ENCODE data around the gene NCCRP1. TPM values are rescaled to one million over a fixed set of nuclear protein-coding genes. Genes with fewer than 3 reads are reported as not detected.

NCCRP1 gene
- total and polyA plus RNA-seq, 10 of the 15 experiments (the other 5 are each of a cell fraction or from before 2014, with no cell fraction given): not detected

DNA sequence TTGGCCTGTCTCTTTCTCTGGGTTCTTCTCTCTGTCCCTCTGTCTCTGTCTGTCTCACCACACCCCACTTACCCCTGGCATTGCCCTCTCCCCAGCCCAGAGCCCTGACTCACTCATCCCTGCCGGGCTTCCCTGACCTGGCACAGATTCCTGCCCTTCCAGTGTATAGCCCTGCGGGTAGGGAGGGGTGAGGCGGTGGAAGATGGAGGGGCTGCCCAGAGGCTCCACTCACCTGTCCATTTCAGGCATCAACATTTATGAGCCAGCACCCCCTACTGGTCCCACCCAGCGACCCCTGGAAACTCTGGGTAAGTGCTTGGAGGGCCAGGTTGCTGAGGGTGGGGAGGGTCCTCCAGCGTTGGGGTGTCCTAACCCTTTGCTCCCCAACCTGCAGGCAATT is 1.0 kb downstream of the NCCRP1 start:
- Histone ChIP-seq H3K9me3 (replicated peaks; ENCODE audit: control insufficient read depth, insufficient read depth, low read length) (no peaks in the 10 kb centered on the region), H3K9ac (ENCODE audit: control insufficient read depth, insufficient read depth, low read length) (no peak overlapping the region), H3K36me3 (ENCODE audit: control insufficient read depth in 2 of 2, insufficient read depth in 2 of 2, low read length in 1 of 2) (no peaks in the 10 kb centered on the region), H3K27ac (ENCODE audit: control insufficient read depth, insufficient read depth) (no peak overlapping the region), H2AFZ (ENCODE audit: control insufficient read depth, low read depth, low read length) (no peak overlapping the region), H3K4me2 (ENCODE audit: control insufficient read depth, insufficient read depth) (no peak overlapping the region), H3K27me3 (replicated peaks in 1 of 2; ENCODE audit: control insufficient read depth in 2 of 2, insufficient read depth in 2 of 2, low read length in 1 of 2) (peaks cover 3 to 5% of the 10 kb centered on the region in 2 experiments; a peak in 2 of 4 replicates), H3K4me3 (no peak overlapping the region), H4K20me1 (ENCODE audit: control insufficient read depth, insufficient read depth) (no peaks in the 10 kb centered on the region), H3K79me2 (ENCODE audit: control insufficient read depth, insufficient read depth, low read length) (no peaks in the 10 kb centered on the region), H3K4me1 (ENCODE audit: control insufficient read depth, insufficient read depth, low read length) (no peaks in the 10 kb centered on the region)
- intact Hi-C loops (cut with micrococcal nuclease; ENCODE audit: unreplicated experiment): no loop called here
- no peak for FAIRE-seq
- POLR2A ChIA-PET: no interaction called here
- BruUV-seq (replicated peaks): no TSS peak
- RAD21 ChIA-PET (ENCODE audit: unreplicated experiment): no interaction called here
- SMC1A ChIA-PET (ENCODE audit: uncharacterized antibody, unreplicated experiment): no interaction called here
- 50% methylated on average over 5 of the region's 5 CpGs for WGBS (ENCODE audit: insufficient coverage, insufficient replicate concordance, low lambda C conversion rate, missing lambda C conversion rate)
- no peak for ATAC-seq
- no peak for DNase-seq (ENCODE audit: low read depth, low spot score)
- CTCF ChIA-PET: no interaction called here
- in situ Hi-C loops (cut with MboI): no loop called here
- TF ChIP-seq RUNX3 (IDR thresholded peaks at IDR 0.05; ENCODE audit: low read length) (no peak), ETV6 (conservative IDR thresholded peaks at IDR 0.05 in 1 of 2, IDR thresholded peaks at IDR 0.05 in 1 of 2; ENCODE audit: borderline replicate concordance in 1 of 2, low read depth in 1 of 2) (no peak), STAT3 (IDR thresholded peaks at IDR 0.05; ENCODE audit: low read depth, low read length) (no peak), POU2F2 (IDR thresholded peaks at IDR 0.05; ENCODE audit: borderline replicate concordance, low read depth, low read length) (no peak), ATF7 (IDR thresholded peaks at IDR 0.05; ENCODE audit: low read depth) (no peak), RAD21 (IDR thresholded peaks at IDR 0.05; ENCODE audit: insufficient read depth, low read depth, low read length) (no peak), FOS (IDR thresholded peaks at IDR 0.05; ENCODE audit: borderline replicate concordance, extremely low read depth, insufficient read length) (no peak), SMAD5 (IDR thresholded peaks at IDR 0.05; ENCODE audit: low read depth) (no peak), DPF2 (IDR thresholded peaks at IDR 0.05) (no peak), ZNF217 (IDR thresholded peaks at IDR 0.05) (no peak), SPI1 (IDR thresholded peaks at IDR 0.05; ENCODE audit: borderline replicate concordance, insufficient read depth, low read depth, low read length) (no peak), CEBPB (IDR thresholded peaks at IDR 0.05; ENCODE audit: borderline replicate concordance in 1 of 2, low read depth in 2 of 2, low read length in 2 of 2) (no peak), MXI1 (IDR thresholded peaks at IDR 0.05; ENCODE audit: low read depth, low read length) (no peak)
- TF ChIP-seq, protein P1, sequence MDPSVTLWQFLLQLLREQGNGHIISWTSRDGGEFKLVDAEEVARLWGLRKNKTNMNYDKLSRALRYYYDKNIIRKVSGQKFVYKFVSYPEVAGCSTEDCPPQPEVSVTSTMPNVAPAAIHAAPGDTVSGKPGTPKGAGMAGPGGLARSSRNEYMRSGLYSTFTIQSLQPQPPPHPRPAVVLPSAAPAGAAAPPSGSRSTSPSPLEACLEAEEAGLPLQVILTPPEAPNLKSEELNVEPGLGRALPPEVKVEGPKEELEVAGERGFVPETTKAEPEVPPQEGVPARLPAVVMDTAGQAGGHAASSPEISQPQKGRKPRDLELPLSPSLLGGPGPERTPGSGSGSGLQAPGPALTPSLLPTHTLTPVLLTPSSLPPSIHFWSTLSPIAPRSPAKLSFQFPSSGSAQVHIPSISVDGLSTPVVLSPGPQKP (IDR thresholded peaks at IDR 0.05; ENCODE audit: low read depth, low read length): no peak
- TF ChIP-seq, protein P2, sequence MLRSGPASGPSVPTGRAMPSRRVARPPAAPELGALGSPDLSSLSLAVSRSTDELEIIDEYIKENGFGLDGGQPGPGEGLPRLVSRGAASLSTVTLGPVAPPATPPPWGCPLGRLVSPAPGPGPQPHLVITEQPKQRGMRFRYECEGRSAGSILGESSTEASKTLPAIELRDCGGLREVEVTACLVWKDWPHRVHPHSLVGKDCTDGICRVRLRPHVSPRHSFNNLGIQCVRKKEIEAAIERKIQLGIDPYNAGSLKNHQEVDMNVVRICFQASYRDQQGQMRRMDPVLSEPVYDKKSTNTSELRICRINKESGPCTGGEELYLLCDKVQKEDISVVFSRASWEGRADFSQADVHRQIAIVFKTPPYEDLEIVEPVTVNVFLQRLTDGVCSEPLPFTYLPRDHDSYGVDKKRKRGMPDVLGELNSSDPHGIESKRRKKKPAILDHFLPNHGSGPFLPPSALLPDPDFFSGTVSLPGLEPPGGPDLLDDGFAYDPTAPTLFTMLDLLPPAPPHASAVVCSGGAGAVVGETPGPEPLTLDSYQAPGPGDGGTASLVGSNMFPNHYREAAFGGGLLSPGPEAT (IDR thresholded peaks at IDR 0.05; ENCODE audit: low read depth): no peak
- TF ChIP-seq, protein P3, sequence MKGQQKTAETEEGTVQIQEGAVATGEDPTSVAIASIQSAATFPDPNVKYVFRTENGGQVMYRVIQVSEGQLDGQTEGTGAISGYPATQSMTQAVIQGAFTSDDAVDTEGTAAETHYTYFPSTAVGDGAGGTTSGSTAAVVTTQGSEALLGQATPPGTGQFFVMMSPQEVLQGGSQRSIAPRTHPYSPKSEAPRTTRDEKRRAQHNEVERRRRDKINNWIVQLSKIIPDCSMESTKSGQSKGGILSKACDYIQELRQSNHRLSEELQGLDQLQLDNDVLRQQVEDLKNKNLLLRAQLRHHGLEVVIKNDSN (IDR thresholded peaks at IDR 0.05; ENCODE audit: borderline replicate concordance, extremely low read length, insufficient read depth, low read depth, low read length): no peak
- TF ChIP-seq, protein P4, sequence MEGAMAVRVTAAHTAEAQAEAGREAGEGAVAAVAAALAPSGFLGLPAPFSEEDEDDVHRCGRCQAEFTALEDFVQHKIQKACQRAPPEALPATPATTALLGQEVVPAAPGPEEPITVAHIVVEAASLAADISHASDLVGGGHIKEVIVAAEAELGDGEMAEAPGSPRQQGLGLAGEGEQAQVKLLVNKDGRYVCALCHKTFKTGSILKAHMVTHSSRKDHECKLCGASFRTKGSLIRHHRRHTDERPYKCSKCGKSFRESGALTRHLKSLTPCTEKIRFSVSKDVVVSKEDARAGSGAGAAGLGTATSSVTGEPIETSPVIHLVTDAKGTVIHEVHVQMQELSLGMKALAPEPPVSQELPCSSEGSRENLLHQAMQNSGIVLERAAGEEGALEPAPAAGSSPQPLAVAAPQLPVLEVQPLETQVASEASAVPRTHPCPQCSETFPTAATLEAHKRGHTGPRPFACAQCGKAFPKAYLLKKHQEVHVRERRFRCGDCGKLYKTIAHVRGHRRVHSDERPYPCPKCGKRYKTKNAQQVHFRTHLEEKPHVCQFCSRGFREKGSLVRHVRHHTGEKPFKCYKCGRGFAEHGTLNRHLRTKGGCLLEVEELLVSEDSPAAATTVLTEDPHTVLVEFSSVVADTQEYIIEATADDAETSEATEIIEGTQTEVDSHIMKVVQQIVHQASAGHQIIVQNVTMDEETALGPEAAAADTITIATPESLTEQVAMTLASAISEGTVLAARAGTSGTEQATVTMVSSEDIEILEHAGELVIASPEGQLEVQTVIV (IDR thresholded peaks at IDR 0.05; ENCODE audit: borderline replicate concordance, partially characterized antibody): no peak

All from GM12878 (cell line).